ENCODE measurements around the gene CHAD.
"Not testable (repeated sequence)": the region's sequence is repeated elsewhere in the genome, so short reads cannot be mapped to it uniquely, and the experiment has no call there.

The CHAD gene

GRCh38 chr17:50425682-50426471 lies 42.8 kb downstream of the CHAD start, which contains the start of gene ACSF2:
Gene ACSF2, plus strand, starts transcription at chr17:50426218. Its CDS starts 44 bp downstream, at chr17:50426262.
- DNase-seq, result peak; percentile 72

GRCh38 chr17:50424996-50425681 lies 43.5 kb downstream of the CHAD start:
- DNase-seq, result no peak

GRCh38 chr17:50424246-50424995 lies 44.3 kb downstream of the CHAD start:
- no peak for DNase-seq

GRCh38 chr17:50423553-50424159 lies 45.0 kb downstream of the CHAD start:
- DNase-seq, result peak; percentile 83

- no peak for DNase-seq
These were observed 45.9 kb downstream of the CHAD start for GRCh38 chr17:50422738-50423137.

- DNase-seq, result peak; percentile 60
These were observed 47.2 kb downstream of the CHAD start for GRCh38 chr17:50421308-50422051.

GRCh38 chr17:50420419-50421112 lies 48.1 kb downstream of the CHAD start:
- DNase-seq, result no peak

- not testable (repeated sequence) for DNase-seq
These were observed 49.1 kb downstream of the CHAD start for GRCh38 chr17:50419577-50419976.

GRCh38 chr17:50414808-50415207 lies 53.9 kb downstream of the CHAD start:
- no peak for DNase-seq

Data from suppressor macrophage treated with lipopolysaccharide for 4 hours (primary cell).